ENCODE measurements around the gene MTAP.

The MTAP gene

DNA sequence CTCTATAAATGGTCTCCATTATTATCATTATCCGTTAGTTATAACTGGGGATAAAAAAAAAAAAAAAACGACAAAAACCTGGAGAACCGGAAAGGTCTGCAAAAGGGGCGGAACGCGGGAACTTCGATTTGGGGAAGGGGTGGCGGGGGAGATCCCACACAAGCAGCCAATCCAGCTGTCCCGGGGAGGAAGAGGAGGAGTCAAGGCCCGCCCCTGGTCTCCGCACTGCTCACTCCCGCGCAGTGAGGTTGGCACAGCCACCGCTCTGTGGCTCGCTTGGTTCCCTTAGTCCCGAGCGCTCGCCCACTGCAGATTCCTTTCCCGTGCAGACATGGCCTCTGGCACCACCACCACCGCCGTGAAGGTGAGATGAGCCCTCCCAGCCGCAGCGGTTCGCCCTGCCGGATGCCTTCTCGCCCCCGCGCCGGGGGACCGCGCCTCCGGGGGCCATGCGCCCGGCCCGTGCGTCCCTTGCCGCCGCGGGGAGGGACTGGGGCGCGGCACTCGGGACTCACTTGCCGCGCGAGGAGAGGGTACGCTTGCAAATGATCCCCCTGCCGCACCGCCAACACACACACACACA, at the start of gene MTAP:
Gene MTAP (plus strand): TSS at position 219 of the 583 bp plus-strand sequence. CDS start 113 bp downstream, at position 332.
- peak; percentile 95 for DNase-seq (ENCODE audit: low read depth)

DNA sequence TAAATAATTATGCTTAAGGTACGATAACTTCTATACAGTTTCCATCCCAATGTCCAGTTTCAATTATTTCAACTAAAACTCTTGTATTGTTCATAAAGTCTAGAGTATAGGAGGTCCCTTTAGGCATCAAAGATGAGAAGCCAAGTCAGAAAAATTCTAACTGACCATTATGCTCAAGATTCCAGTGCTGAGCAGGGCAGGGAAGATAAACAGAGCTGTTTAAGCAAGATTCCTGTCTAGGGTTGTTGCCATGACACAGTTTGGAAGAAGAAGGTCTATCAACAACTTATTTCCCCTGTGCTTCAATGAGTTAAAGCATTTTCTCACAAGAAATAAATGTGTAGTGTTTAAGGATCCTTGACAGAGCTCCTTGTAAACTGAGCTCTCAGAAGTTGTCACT, 48.9 kb upstream of the MTAP start:
- DNase-seq (ENCODE audit: low read depth) = no peak

DNA sequence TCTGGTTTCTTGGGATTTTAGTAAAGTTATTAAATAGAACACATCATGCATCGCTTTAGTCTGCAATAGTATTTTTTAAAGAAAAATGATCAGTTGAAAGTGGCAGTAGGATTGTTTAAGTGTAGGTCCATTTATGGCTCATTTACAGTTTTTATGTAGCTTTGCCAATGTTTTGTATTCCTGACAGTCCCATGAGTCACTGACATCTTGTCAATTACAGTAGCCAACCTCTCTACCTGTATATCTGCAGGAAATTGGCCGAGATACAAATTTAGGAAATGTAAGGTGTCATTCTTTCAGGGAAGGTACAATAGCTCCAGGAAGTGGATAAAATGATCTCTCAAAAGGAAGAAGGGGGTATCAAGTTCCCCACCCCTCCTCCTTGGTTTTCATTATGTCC, 47.7 kb upstream of the MTAP start:
- DNase-seq (ENCODE audit: low read depth) = no peak

DNA sequence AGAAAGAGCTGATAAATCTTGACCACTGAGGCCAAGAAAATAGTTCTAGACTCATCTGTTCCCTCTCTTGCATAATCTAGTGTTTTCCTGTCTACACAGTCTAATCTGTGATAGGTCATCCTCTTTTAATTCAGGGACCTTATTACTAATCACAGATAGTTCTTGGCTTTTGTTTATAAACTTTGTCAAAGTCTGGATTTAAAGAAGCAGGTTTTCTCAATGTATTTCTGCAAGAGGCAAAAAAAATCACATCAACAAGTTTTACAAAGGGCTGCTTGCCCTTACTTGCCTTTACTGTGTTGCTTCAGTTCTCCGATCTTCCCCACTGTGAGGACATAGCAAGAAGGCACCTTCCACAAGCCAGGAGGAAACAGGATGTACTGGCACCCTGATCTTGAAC, 43.9 kb upstream of the MTAP start:
- DNase-seq (ENCODE audit: low read depth) = peak; percentile 54

DNA sequence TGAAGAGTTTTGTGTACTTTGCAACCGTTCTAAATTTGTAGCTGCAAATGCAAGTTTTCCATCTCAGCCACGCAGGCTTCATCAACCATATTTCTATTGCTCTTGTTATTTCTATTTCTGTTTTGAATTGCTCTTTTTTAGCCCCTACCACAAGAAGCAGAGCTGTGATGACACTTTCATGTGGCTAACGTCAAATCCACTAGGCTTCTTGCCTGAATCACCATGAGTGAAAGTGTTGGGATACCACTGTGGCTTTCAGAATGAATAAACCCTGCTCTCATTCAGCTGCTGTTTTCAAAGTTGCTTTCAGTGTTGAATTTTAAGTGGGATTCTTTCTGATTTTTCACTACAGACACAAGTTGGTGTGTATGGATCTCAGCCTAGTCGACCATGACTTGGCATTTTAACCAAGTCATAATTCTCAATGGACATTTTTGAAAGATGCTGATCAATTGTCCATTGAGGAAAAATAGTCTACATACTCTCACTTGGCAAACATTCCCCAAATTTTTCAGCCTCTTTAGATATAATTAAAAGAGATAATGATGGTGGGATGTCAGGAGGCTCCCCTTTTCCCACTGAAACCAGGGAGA, 41.0 kb upstream of the MTAP start:
- peak; percentile 58 for DNase-seq (ENCODE audit: low read depth)

DNA sequence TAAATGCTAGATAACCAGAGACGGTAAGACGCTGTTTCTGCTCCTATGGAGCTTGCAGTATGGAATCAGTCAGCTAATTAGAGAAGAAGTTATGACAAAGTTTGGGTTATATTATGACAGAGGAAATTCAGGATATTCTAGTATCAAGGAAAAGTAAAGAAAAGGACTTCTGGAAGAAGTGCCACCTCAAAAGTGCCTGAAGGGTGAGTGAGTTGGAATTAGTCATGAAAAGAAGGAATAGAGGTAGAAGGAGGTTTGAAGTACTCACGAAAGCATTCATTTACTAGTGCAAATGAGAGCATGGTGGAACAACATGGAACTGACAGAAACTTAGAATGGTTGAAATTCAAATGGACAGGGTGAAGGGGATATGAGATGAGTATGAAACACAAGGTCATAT, 40.4 kb upstream of the MTAP start:
- no peak for DNase-seq (ENCODE audit: low read depth)

DNA sequence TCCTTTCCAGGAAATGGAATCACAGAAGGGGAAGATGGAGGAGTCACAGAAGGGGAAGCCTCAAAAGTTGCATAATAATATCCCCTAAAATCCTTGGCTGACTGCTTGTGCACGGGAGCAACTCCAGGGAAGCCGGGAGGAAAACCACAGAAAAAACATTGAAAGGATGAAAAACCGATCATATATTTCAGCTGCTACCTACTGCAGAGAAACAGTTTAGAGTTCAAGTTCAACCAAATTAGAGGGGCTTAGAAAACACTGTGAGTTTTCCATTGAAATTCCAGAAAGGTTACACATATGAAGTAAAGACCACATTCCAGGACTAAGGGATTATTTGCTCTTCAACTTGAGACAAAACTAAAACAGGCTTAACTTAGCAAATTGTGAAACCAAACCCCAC, 37.6 kb upstream of the MTAP start:
- peak; percentile 43 for DNase-seq (ENCODE audit: low read depth)

DNA sequence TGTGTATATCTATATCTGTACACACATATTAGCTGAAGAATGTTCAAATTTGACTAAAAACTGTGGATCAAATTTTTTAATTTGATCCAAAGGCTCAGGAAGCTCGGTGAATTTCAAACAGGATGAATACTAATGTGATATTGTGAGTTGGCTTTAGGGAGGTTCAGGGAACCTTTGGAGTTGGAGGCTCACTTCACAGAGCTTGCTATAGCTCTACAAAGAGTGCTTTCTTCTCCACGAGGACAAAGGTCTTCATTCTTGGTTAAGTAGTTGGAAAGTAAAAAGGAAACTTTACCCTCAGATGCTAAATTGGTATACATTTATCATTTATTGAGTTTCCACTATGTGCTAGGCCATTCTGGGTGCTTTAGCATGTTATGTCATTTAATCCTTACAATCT, 36.3 kb upstream of the MTAP start:
- DNase-seq (ENCODE audit: low read depth) = no peak

DNA sequence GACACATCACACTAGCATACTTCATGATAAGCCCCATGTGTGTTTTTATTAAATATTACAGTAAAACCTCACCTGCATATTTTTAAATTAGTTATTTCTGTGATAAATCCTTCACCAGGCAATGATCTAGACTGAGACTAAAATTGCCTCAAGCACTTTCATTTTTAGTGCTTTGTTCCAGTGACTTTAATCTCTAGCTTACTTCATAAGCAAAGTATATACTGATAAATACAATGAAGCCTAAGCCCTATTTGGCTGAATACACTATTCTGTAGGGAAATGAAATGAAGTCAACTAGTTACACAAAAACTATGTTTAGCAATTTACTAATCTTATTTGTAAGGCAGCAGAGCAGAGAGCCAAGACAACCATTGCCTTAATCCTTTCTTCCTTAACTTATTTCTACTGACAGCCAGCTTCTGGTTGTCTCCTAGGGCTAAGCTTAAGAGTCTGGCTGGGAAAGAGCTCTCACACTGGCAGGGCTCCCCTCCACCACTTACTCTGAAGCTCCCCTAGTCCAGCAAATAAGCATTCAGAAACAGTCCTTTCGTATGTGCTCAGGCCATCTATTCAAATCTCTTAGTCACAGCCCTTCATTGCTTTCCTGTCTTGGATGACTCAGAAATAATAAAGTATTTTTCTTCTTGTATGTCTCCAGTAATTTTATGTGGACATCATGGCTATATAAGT, 31.4 kb upstream of the MTAP start:
- DNase-seq (ENCODE audit: low read depth) = peak; percentile 91

DNA sequence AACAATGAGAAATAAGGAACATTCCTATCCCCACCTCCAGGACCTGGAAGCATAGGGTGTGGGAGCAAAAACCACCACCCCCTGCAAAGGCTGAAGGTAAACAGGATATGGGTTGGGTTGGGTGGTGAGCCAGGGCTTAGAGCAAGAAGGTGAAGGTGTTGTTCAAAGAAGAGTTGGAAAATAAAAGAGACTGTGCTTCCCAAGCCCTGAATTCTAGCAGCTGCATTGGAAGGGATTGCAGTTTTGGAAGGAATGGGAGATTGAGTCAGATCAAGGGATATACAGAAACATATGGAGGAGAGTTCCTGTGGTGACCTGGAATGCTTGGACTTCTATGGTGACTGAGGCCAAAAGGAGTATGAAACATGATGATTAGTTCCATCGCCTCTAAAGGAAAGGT, 24.7 kb upstream of the MTAP start:
- peak; percentile 73 for DNase-seq (ENCODE audit: low read depth)

DNA sequence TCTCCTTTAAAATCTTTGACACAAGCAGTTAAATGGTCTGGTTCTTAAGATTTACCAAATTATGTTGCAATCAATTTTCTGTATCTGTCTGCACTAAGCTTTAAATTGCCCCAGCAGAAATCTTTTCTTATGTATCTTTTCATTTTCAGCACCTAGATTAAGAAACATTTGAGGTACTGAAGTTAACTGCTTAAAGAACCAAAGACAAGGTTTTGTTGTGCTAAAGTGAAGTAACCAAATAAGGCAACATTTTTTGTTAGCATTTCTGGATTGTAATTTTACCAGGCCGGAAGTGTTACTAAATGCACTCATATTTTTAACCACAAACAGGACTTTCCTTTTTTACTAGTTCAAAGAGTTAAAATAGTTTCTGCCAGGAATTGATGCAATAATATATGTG, 24.1 kb upstream of the MTAP start:
- peak; percentile 68 for DNase-seq (ENCODE audit: low read depth)

DNA sequence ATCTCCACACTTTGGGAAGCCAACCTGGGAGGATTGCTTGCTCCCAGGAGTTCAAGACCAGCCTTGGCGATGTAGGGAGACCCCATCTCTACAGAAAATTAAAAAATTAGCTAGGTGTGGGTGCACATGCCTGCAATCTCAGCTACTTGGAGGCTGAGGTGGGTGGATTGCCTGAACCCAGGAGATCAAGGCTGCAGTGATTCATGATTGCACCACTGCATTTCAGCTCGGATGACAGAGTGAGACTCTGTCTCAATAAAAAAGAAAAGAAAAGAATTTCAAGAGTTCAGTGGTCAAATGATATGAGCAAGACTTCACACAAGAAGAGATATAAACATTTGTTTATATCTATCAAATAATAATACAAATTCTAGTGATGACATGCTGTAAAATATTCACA, 23.0 kb upstream of the MTAP start:
- DNase-seq (ENCODE audit: low read depth) = peak; percentile 71

DNA sequence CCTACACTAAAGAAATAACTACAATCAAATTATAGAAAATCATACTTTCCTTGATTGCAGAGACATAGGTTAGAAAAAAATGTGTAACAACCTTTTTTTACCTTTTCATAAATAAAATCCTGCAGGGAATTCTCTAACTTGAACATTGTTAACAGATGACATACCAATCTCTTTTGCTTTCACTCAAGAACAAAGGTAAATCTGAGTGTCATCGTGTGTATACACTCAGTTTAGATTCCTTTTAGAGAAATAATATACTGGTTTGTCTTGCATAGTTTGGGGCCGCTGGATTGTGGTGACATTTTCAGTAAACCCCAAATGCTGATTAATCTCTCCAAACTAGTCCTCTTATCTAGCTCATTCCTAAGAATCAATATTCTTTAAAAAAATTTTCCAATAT, 20.8 kb upstream of the MTAP start:
- no peak for DNase-seq (ENCODE audit: low read depth)

DNA sequence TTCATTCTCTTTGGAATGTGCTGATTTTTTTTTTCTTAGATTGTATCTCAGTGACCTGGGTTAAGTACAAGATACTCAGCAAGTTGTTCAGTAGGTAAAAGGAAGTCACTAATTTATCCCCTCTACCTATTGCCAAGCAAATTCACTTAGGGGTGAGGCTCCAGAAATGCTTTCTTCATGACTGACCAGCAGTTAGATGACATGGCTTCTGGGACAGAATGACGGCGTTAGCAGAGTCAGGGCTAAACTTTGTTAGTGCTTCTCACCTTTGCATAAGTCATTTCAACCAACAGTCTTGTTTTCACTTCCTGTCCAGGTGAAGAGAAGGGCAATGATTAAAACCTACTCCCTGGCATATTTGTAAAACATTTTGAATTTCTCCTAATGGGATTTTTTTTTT, 20.2 kb upstream of the MTAP start:
- no peak for DNase-seq (ENCODE audit: low read depth)

DNA sequence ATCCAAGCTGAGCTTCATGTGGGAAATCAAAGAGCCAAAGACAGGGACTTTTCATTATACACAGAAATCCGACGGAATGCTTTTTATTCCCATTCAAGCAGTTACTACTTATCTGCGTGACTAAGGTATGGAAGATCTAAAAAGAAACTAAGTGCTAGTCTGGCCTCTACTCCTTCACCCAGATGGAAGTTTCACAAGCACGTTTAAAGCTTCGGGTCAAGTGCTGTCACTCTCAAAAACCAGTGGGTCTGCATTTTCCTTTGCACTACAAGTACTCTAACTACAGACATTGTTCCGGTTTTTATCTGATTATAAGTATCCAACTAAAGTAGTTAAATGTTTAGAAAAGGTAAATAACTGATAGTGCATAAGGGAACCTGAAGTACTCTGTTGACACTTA, 13.7 kb upstream of the MTAP start:
- DNase-seq (ENCODE audit: low read depth) = peak; percentile 10

DNA sequence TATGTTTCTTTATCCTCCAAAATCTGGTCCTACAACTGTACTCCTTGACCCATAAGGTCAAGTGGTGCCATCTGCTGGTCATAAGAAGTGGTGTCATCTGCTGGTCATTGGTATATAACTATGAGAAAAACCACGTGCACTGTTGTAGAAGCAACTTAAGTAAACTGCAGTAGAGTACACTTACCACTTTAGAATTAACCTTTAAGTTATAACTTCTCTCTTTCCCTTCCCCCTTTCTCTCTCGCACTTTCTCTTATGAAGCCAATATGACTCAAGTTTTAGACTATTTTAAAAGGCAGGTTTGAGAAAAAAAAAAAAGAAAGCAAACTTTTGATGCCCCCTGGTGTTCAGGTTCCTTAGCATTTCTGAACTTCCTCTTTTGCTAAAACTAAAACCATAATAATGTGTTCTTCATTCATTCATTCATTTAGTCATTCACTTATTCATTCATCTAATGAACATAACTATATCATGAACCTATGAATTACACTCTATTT, 12.8 kb upstream of the MTAP start:
- peak; percentile 89 for DNase-seq (ENCODE audit: low read depth)

DNA sequence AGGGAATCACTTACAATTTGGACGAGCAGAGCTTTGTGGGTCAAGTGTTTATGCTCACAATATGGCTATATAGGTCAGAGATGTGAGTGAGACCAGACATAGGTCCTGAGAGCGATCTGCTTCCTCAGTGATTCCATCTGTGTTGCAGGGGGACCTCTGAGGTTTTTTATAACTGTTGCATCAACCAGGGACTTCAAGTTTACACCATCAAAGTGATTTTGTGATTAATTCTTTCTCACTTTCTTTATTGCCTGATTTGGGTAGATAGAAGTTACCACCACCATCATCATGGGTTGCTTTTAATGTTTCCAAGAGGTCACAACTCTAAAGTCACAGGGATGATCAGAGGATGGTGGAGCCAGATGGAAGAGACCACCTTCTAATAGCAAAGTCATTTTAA, 7.0 kb upstream of the MTAP start:
- DNase-seq (ENCODE audit: low read depth) = no peak

DNA sequence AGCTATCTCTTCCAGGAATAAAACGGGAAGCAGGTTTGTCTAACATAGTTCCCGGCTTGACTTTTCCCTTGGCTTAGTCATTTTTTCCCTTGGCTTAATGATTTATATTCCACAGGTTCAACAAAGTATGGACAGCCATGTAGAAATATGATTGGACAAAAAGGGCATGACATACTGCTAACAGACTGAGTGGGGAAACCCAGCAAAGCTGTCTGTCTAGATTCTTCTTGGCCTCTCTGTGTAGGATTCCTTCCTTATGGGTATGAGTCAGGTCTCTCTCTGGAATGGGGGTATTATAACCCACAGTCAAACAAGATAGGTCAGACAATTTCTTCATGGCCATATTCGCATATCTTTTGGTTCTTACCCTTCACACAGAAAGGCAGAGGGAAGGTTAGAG, 5.7 kb upstream of the MTAP start:
- peak; percentile 89 for DNase-seq (ENCODE audit: low read depth)

DNA sequence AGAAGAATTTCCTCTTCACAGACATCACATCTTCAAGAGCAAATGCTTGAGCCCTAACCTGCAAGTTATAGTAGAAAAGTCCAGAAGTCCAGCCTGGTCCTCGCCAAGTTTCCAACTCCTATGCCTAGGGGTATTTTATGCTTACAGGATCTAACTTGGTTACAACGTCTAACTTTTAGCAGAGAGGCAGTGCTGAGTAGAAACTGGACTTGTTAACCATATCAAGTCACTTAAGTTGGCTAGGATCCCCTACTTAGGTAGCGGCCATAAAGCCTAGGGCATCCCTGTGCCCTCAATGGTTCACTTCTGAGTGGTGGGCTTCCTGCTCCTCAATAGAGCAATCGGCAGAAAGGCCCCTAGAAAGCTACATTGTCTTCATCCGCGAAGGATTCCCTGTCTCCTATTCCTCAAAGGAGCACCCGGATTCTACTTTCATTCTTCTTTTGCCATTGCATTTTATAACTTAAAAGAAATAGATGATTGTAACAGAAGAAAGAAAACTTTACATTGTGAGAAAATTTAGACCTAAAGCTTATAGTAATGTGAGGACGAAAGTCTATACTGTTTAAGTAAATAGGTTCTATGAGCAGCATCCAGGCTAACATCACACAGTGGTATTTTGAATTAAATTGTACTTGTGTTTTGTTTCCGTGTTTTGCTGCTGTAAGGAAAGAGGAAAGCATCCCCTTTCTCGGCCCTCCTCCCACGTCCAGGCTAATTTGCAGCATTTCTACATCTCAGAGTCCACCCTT, 1.3 kb upstream of the MTAP start:
- no peak for DNase-seq (ENCODE audit: low read depth)

DNA sequence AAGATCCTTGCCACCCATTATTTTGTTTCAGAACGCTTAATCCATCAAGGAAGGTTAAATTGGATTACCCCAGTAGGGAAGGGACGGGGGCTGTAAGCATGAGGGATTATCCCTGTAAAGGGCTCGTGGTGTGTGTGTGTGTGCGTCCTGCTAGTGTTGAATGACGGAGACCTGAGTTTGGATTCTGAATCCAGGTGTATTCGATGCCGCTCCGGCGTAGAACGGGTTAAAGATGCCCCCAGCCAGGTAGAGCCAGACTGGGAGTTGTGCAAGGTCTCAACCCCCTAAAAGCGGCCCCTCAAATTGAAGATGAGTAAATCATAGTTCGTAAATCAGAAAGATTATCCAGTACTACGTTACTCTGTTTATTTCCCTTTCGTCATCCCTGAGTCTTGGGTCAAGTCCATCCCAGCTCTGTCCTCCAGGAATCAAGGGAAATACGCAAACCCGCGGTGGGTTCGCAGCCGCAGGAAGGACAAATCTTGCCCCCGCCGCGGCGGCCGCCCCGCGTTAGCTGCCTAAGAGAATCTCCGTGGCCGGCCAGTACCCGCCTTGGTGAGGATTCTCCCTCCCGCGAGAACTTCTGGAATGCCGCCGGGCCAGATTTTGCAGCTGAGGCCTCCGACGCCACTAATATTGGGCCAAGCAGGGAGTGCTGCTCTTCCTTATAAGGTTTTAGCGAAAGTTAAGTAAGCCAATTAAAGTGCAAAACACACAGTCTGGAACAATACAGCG, 586 bp upstream of the MTAP start:
- DNase-seq (ENCODE audit: low read depth) = peak; percentile 81

DNA sequence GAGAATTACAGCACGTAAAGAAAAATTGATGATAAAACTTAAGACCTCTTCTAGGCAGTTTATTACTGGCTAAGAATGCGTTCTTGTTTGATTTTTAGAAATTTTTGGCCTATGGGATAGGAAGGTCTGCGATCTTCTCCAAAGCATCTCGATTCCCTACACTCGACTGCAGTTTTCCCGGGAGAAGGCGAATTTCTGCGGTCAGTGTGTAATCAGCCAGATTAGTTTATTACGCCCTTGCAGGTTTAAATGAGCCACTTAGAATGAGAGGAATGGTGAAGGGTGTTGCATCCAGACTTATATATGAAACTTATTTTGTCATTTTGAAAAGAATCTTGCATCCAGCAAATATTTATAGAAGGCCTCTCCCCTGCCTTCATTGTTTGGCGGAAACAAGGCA, 1.2 kb downstream of the MTAP start:
- peak; percentile 59 for DNase-seq (ENCODE audit: low read depth)

DNA sequence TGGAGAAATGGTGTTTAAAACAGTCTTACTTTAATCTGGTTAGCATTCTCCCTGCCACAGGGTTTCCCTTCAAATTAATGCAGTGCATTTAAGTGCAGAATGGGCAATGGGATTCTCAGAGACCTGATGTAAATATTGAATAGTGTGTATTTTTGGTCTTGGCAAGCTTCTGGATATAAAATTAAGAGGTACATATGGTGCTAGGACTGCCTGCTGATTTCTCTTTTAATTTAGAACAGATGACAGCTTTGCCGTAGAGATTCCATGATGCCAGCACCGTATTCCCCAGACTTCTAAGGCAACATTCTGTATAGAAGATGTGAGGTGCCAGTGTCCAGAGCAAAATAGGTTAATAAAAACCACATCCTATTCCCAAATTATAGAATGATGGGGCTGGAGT, 1.9 kb downstream of the MTAP start:
- no peak for DNase-seq (ENCODE audit: low read depth)

Data from amniotic epithelial cell (primary cell).